Left ventricle myocardium inferior (tissue), 1 donor: ENCODE data around the gene TGFBI. TPM values are rescaled to one million over a fixed set of nuclear protein-coding genes. Genes with fewer than 3 reads are reported as not detected.

Source experiments
- DNase-seq: peaks from one replicate; pipeline ENCODE4 v3.0.0-alpha.2; 2020
- H3K27ac ChIP-seq: fragments of 200-600 bp; replicated peaks from 2 replicates; pipeline ENCODE4 v1.8.0; 2021
- H3K27me3 ChIP-seq: fragments of 200-600 bp; 2 replicates; pipeline ENCODE4 v1.8.0; 2021; ENCODE audit warnings: low read depth
- H3K36me3 ChIP-seq: fragments of 200-600 bp; 2 replicates; pipeline ENCODE4 v1.8.0; 2021
- H3K4me1 ChIP-seq: fragments of 200-600 bp; 2 replicates; pipeline ENCODE4 v1.8.0; 2021
- H3K4me3 ChIP-seq: fragments of 200-600 bp; 2 replicates; pipeline ENCODE4 v1.8.0; 2021; ENCODE audit warnings: mild to moderate bottlenecking, moderate library complexity
- H3K9me3 ChIP-seq: fragments of 200-600 bp; replicated peaks from 2 replicates; pipeline ENCODE4 v1.8.0; 2021
- CTCF ChIP-seq: fragments of 200-600 bp; IDR thresholded peaks from 2 replicates; pipeline ENCODE4 v1.8.0; 2021; ENCODE audit warnings: antibody characterized with exemption, mild to moderate bottlenecking, borderline replicate concordance
- intact Hi-C: fragments of 100-400 bp; cut with micrococcal nuclease; formaldehyde crosslinking; loops from one replicate; pipeline ENCODE4 v1.11.0; 2022
- total RNA-seq: library from RNA; stranded (reverse); fragmentation: NEBNext Ultra II Directional; extraction: Animal tissue kit (Norgen Biotek cat#: 25700); gene quantifications from one replicate; pipeline ENCODE4 v1.2.1, GENCODE V29; 2021
- donor health status: DM: no; HTN: yes; CAD: no; lungs with severe emphysema.

Gene TGFBI
- total RNA-seq, 1 donor from 2014 or later: 43.4 TPM

GRCh38 chr5:135991429-135991828, 37.4 kb upstream of the TGFBI start:
- DNase-seq: no peak
- intact Hi-C loops: no loop called here
- peaks cover 32% of the 10 kb centered on the region for H3K4me1 ChIP-seq
- no peaks in the 10 kb centered on the region for H3K36me3 ChIP-seq
- H3K9me3 ChIP-seq: no peaks in the 10 kb centered on the region
- H3K27me3 ChIP-seq: no peaks in the 10 kb centered on the region
- TF ChIP-seq CTCF: no peak
- no peak overlapping the region for H3K27ac ChIP-seq
- H3K4me3 ChIP-seq: no peak overlapping the region

GRCh38 chr5:135993335-135993879, 35.4 kb upstream of the TGFBI start:
- Histone ChIP-seq H3K36me3 (no peaks in the 10 kb centered on the region), H3K9me3 (no peaks in the 10 kb centered on the region), H3K4me3 (no peak overlapping the region), H3K27ac (peak overlapping the region; percentile 58), H3K4me1 (peaks cover 28% of the 10 kb centered on the region), H3K27me3 (no peaks in the 10 kb centered on the region)
- no peak for TF ChIP-seq CTCF
- intact Hi-C loops: no loop called here
- DNase-seq: no peak

- Histone ChIP-seq H3K4me1 (peaks cover 28% of the 10 kb centered on the region), H3K36me3 (no peaks in the 10 kb centered on the region), H3K27ac (peak overlapping the region; percentile 58), H3K27me3 (no peaks in the 10 kb centered on the region), H3K4me3 (no peak overlapping the region), H3K9me3 (no peaks in the 10 kb centered on the region)
- no peak for TF ChIP-seq CTCF
- intact Hi-C loops: no loop called here
- no peak for DNase-seq
Observed at GRCh38 chr5:135993880-135994636, 34.7 kb upstream of the TGFBI start.

- peaks cover 24% of the 10 kb centered on the region for H3K4me1 ChIP-seq
- DNase-seq: no peak
- H3K9me3 ChIP-seq: no peaks in the 10 kb centered on the region
- H3K4me3 ChIP-seq: no peak overlapping the region
- no peak for TF ChIP-seq CTCF
- no peak overlapping the region for H3K27ac ChIP-seq
- H3K36me3 ChIP-seq: no peaks in the 10 kb centered on the region
- intact Hi-C loops: no loop called here
- H3K27me3 ChIP-seq: peaks cover 2% of the 10 kb centered on the region
Observed at GRCh38 chr5:135995976-135996375, 32.8 kb upstream of the TGFBI start.

GRCh38 chr5:135996611-135997010, 32.2 kb upstream of the TGFBI start:
- Histone ChIP-seq H3K4me3 (no peak overlapping the region), H3K27ac (no peak overlapping the region), H3K9me3 (no peaks in the 10 kb centered on the region), H3K36me3 (no peaks in the 10 kb centered on the region), H3K27me3 (peaks cover 7% of the 10 kb centered on the region), H3K4me1 (peaks cover 25% of the 10 kb centered on the region)
- DNase-seq: no peak
- TF ChIP-seq CTCF: no peak
- intact Hi-C loops: no loop called here
